ENCODE results near the gene TAS2R31.

GRCh38 chr12:11055306-11055705, 24.1 kb upstream of the TAS2R31 start:
- TF ChIP-seq, protein P1, sequence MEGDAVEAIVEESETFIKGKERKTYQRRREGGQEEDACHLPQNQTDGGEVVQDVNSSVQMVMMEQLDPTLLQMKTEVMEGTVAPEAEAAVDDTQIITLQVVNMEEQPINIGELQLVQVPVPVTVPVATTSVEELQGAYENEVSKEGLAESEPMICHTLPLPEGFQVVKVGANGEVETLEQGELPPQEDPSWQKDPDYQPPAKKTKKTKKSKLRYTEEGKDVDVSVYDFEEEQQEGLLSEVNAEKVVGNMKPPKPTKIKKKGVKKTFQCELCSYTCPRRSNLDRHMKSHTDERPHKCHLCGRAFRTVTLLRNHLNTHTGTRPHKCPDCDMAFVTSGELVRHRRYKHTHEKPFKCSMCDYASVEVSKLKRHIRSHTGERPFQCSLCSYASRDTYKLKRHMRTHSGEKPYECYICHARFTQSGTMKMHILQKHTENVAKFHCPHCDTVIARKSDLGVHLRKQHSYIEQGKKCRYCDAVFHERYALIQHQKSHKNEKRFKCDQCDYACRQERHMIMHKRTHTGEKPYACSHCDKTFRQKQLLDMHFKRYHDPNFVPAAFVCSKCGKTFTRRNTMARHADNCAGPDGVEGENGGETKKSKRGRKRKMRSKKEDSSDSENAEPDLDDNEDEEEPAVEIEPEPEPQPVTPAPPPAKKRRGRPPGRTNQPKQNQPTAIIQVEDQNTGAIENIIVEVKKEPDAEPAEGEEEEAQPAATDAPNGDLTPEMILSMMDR (IDR thresholded peaks at IDR 0.05), result no peak
- TF ChIP-seq EP300 (IDR thresholded peaks at IDR 0.05) (no peak), POLR2AphosphoS5 (IDR thresholded peaks at IDR 0.05) (no peak), POLR2A (IDR thresholded peaks at IDR 0.05; ENCODE audit: low read depth) (no peak)

Data from esophagus muscularis mucosa (tissue), 4 donors.